Activated CD4-positive, alpha-beta T cell treated with anti-CD3 and anti-CD28 coated beads for 4 hours (primary cell): ENCODE measurements around the gene TKFC.

Experiments
- DNase-seq, 2 donors: peaks; one replicate each; pipeline ENCODE4 v3.0.0-alpha.2; 2020

Gene TKFC

GRCh38 chr11:61332797-61333549 lies at the start of gene TKFC, which contains the start of gene DDB1:
TSS of gene TKFC (plus strand) at chr11:61333228. CDS start at chr11:61334729, 1,501 bp downstream.
TSS of gene DDB1 (minus strand) at chr11:61333105. CDS start at chr11:61332968, 137 bp downstream.
- peak; percentile 97 for DNase-seq

DNA sequence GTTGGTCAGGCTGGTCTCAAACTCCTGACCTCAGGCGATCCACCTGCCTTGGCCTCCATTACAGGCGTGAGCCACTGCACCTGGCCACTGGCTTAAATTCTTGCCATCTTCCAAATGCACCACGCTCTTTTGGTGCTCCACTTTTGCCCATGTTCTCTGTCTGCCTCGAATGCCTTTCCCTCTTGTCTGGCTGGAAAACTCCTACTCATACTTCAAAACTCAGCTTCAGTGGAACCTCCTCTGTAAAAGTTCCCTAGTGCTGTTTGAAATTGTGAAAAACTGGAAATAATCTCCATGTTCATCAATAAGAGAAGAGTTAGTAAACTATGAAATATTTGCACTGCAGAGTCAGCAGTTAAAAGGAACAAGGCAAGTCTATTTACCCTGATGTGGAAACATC lies 49.4 kb upstream of the TKFC start:
- no peak for DNase-seq

DNA sequence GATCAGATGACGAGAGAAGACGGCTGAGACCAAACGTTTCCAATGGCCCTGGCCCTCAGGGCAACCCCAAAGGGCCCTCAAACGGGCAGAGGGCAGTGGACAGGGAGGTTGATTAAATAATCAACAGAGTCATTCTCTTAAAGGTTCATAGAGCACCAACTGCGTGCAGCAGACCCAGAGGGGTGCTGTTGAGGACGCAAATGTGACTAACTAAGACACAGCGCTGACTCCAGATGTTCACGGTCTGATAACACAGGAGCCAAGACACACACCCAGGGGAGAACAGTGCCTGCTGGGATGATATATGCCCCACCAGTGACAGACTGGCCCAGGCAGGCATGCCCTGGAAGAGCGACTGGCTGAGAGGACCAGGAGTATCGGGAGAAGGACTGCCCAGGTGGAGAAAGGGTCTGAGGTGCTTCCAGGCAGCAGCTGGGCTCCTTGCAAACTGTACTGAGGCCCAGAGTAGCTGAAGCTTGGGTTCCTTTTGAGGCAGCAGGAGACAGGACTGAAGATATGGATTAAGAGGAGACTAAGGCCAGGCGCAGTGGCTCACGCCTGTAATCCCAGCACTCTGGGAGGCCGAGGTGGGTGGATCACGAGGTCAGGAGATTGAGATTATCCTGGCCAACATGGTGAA lies 45.6 kb upstream of the TKFC start:
- DNase-seq = no peak

DNA sequence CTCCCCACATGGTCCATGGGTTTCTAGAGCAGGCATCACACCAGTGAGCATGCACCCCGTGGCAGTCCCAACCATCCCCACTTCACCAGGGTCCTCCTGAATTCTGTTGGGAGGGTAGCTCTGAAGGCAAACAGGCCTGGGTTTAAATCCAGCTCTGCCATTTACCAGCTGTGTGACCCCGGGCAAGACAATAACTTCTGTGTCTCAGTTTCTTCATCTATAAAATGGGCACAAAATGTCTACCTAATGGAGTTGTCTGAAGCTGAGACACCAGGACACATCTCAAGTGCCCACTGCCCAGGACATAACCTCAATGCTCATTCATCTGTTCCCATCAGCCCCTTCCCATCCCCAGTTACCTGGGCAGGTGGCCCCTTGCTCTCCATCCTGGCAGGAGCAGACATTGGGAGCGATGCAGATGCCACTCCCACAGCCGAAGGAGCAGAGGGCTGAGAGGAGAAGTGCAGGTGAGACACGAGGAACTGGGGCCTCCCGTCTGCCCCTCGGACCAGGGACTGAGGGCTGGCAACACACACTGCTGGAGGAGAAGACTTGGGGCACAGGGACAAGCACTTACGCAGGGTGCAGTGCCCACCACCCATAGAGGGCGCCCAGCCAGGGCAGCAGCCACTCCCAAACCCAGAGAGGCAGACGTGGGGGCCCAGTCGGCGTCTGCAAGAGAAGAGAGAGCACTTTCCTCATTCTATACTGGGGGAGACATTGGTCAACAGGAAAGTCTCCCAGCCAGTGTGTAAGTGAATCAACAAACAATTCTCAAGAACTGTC lies 41.9 kb upstream of the TKFC start:
- no peak for DNase-seq

DNA sequence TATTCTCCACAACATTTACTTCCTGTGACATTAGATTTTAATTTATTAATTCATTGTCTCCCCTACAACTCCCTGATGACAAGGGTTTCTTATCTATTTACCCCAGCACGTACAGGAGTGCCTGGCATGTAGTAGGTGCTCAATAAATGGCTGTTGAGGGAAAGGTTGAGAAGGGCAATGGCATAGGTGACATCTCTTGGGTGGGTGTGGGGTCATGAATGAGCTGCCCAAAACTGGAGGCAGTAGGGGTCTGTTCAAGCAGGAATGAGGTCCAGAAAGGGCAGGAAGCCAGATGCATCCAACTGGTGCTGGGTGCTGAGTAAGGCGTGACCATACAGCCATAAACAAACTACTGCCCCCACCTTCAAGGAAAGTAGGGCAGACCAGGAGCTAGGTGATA lies 40.7 kb upstream of the TKFC start:
- no peak for DNase-seq

- peak; percentile 8 to 40 for DNase-seq
Observed at GRCh38 chr11:61293867-61294716, 38.9 kb upstream of the TKFC start.

DNA sequence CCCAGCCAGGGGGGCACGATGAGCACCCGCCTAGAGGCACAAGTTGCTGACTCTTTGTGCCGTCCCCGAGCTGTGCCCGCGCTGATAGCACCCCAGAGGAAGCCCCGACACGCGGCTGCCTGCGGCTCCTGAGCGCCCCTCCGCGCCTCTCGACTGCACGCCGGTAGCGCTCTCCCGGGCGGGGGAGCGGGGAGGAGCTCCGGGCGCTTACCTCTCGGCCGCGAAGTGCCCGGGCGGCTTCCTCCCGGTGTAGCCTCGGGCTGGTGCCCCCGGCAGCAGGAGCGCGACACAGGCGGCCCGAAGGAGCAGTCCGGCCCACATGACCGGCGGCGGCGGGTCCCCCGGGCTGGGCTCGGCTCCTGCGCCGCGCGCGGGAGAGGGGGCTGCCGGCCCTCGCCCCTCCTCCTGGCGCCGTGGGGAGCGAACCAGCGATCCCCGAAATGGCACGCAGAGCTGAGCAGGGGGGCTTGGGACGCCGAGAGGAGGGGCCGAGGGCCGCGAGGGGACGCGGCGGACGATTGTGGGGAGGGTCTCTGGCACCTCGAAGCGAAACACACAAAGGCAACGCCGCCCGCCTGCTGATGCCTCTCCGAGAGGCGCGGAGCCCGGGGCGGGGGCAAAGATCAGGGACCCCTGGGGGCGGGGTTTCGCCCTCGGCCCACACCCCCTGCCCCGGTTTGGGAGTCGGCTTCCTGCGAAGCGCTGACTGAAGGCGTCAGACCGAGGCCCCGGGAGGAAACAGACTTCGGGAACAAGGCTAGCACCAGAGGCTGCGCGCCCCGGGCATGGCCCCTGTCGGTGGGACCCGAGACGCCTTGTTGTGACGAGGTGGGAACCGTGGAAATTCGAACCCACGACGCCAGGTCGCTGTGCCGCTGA lies 38.1 kb upstream of the TKFC start, which contains the start of gene VWCE:
VWCE (minus strand) TSS at position 600 of the 879 bp plus-strand sequence; CDS start at position 321, 279 bp downstream.
- peak; percentile 56 to 66 for DNase-seq

GRCh38 chr11:61295596-61295926 lies 37.5 kb upstream of the TKFC start:
- DNase-seq = no peak

- DNase-seq = no peak
Observed at GRCh38 chr11:61297341-61297740, 35.7 kb upstream of the TKFC start.

- DNase-seq = no peak
Observed at GRCh38 chr11:61297746-61298145, 35.3 kb upstream of the TKFC start.

GRCh38 chr11:61298663-61299244 lies 34.3 kb upstream of the TKFC start:
- no peak for DNase-seq

DNA sequence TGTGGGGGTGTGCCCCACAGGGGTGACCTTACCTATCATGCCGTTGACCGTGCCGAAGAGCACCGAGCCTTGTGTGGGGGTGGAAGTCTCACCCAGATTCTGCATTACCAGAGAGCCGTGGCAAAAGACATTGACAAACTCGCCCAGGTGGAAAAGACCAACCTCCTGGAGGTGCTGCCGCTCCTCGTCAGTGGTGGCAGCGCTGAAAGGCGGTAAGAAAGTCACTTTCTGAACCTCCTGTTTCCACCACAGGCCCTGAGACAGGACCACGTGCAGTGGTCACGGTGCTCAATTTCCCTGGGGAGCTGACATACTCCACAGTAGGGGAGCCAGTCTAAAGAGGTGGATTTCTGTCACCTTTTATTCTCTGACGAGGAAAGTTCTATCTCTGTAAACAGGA lies 30.5 kb upstream of the TKFC start:
- DNase-seq = no peak

DNA sequence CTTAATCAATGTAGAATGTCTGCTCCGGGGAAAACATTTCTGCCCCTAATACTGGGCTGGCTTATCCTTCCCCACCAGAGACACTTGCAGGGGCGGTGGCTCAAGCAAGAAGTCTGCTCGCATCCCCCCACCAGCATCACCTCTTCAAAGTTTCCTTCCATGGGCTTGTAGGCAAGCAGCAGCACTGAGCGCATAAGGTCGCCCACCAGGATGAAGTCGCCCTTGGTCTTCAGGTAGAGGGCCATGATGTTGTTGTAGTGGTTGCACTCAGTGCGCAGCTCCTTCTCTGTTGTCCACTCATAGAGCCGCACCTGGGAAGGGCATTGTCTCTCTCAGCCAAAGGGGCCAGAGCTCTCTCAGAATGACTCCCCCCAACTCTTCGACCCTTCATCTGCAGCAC lies 29.3 kb upstream of the TKFC start:
- DNase-seq = no peak

- no peak for DNase-seq
Observed at GRCh38 chr11:61305417-61305816, 27.6 kb upstream of the TKFC start.

DNA sequence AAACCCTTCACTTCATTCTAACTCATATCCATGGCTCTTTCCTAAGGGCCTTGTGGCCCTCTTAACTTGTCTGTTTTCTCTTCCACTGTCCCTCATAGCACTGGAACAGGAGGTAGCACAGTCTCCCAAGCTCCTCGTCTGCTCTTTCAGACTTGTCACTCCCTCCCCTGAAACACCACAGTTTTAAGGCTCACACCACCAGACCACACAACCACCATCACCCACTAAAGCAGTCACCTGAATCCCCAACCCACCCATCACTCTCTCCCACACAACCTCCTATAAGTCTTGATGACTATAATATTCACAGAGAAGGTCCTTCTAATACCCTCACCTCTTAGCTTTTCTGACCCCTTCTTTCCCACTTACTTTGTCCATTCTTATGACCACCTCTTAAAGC lies 26.8 kb upstream of the TKFC start:
- DNase-seq = no peak

DNA sequence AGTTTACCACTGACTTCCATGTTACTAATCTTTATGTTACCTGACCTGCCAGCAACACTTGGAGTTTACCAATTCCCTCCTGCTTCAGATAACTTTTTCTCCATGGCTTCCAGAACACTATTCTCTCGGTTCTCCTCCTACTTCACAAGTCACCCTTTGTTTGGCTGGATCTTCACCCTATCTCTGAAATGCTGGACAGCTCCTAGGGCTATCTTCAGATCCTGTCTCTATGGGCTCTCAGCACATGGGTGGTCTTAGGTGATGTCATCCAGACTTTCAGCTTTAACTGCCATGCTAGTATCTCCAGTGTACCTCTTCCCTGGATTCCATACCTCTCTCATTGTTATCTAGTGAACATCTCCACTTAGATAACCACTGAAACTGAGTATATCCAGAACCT lies 25.7 kb upstream of the TKFC start:
- no peak for DNase-seq

- no peak for DNase-seq
Observed at GRCh38 chr11:61309141-61309540, 23.9 kb upstream of the TKFC start.

GRCh38 chr11:61309739-61310138 lies 23.3 kb upstream of the TKFC start:
- no peak for DNase-seq

GRCh38 chr11:61310749-61311148 lies 22.3 kb upstream of the TKFC start:
- DNase-seq = no peak

DNA sequence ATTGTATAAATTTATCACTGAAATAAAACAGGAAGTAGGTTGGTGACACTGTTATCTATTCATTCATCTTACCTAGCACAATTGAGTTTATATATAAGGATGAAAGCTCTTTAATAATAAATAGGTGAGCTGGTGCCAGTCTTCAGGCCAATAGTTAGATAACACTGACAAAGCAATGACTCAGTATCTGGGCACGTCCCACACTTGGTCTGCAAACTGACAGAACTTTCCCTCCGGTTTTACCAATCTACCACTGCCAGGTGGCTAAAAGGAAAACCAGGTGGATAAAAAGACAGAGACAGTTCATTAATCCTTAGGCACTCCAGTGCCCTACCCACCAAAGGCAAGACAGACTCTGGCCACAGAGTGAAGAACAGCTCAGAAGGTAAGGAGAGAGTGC lies 17.8 kb upstream of the TKFC start:
- DNase-seq = no peak
